ENCODE results near the gene NEK10. TPM values are rescaled to one million over a fixed set of nuclear protein-coding genes. Genes with fewer than 3 reads are reported as not detected.

NEK10 gene
- total and polyA plus RNA-seq, 2 of the 13 experiments (the other 11 are each of a cell fraction or from before 2014, with no cell fraction given): 2.8 to 14.2 TPM

DNA sequence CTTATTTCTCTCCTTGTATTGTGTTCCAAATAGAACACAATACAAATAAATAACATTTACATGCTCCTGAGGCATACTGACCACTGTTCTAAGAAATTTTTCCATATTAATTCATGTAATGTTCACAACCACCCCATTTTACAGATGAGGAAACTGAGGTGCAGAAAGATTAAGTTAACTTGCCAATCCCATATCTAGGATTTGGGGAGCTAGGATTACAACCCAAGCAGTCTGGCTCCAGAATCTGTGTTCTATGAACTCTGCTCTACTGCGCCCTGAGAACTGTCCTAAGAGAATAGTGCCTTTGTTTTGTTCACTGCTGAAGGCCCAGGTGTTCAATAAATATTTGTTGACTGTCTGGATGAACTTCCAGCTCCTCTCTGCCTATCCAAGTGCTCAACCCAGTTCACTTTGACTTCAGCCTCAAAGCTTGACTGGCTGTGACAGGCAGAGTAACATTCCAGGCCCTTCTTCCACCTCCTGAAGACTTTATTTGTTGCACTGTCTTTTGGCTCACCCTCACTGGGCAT lies 3.1 kb downstream of the NEK10 start (continued):
- TF ChIP-seq, protein P1, sequence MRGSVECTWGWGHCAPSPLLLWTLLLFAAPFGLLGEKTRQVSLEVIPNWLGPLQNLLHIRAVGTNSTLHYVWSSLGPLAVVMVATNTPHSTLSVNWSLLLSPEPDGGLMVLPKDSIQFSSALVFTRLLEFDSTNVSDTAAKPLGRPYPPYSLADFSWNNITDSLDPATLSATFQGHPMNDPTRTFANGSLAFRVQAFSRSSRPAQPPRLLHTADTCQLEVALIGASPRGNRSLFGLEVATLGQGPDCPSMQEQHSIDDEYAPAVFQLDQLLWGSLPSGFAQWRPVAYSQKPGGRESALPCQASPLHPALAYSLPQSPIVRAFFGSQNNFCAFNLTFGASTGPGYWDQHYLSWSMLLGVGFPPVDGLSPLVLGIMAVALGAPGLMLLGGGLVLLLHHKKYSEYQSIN (CRISPR knock-in tag; IDR thresholded peaks at IDR 0.05; ENCODE audit: borderline replicate concordance): no peak
- TF ChIP-seq, protein P2, sequence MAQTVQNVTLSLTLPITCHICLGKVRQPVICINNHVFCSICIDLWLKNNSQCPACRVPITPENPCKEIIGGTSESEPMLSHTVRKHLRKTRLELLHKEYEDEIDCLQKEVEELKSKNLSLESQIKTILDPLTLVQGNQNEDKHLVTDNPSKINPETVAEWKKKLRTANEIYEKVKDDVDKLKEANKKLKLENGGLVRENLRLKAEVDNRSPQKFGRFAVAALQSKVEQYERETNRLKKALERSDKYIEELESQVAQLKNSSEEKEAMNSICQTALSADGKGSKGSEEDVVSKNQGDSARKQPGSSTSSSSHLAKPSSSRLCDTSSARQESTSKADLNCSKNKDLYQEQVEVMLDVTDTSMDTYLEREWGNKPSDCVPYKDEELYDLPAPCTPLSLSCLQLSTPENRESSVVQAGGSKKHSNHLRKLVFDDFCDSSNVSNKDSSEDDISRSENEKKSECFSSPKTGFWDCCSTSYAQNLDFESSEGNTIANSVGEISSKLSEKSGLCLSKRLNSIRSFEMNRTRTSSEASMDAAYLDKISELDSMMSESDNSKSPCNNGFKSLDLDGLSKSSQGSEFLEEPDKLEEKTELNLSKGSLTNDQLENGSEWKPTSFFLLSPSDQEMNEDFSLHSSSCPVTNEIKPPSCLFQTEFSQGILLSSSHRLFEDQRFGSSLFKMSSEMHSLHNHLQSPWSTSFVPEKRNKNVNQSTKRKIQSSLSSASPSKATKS (CRISPR knock-in tag; IDR thresholded peaks at IDR 0.05): no peak
- TF ChIP-seq, protein P3, sequence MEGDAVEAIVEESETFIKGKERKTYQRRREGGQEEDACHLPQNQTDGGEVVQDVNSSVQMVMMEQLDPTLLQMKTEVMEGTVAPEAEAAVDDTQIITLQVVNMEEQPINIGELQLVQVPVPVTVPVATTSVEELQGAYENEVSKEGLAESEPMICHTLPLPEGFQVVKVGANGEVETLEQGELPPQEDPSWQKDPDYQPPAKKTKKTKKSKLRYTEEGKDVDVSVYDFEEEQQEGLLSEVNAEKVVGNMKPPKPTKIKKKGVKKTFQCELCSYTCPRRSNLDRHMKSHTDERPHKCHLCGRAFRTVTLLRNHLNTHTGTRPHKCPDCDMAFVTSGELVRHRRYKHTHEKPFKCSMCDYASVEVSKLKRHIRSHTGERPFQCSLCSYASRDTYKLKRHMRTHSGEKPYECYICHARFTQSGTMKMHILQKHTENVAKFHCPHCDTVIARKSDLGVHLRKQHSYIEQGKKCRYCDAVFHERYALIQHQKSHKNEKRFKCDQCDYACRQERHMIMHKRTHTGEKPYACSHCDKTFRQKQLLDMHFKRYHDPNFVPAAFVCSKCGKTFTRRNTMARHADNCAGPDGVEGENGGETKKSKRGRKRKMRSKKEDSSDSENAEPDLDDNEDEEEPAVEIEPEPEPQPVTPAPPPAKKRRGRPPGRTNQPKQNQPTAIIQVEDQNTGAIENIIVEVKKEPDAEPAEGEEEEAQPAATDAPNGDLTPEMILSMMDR (CRISPR knock-in tag; IDR thresholded peaks at IDR 0.05): no peak
- TF ChIP-seq NFYB (CRISPR knock-in tag; IDR thresholded peaks at IDR 0.05) (no peak), TBL1XR1 (IDR thresholded peaks at IDR 0.05; ENCODE audit: borderline replicate concordance, low read length, partially characterized antibody) (peak; percentile 19), ZNF367 (CRISPR knock-in tag; IDR thresholded peaks at IDR 0.05; ENCODE audit: borderline replicate concordance) (no peak), NFE2L2 (IDR thresholded peaks at IDR 0.05; ENCODE audit: low read length) (no peak), EHMT2 (IDR thresholded peaks at IDR 0.05; ENCODE audit: borderline replicate concordance, low read depth, low read length) (peak; percentile 70; the same call in 1 of the 2 replicates), FOXO1 (CRISPR knock-in tag; IDR thresholded peaks at IDR 0.05) (peak; percentile 77), ZSCAN9 (CRISPR knock-in tag; IDR thresholded peaks at IDR 0.05; ENCODE audit: borderline replicate concordance) (no peak), ZNF773 (CRISPR knock-in tag; IDR thresholded peaks at IDR 0.05; ENCODE audit: borderline replicate concordance) (no peak), FOXC1 (CRISPR knock-in tag; IDR thresholded peaks at IDR 0.05; ENCODE audit: borderline replicate concordance) (no peak), SSRP1 (CRISPR knock-in tag; IDR thresholded peaks at IDR 0.05) (peak; percentile 90), ZNF235 (CRISPR knock-in tag; IDR thresholded peaks at IDR 0.05; ENCODE audit: borderline replicate concordance) (no peak)
- TF ChIP-seq, protein P4, sequence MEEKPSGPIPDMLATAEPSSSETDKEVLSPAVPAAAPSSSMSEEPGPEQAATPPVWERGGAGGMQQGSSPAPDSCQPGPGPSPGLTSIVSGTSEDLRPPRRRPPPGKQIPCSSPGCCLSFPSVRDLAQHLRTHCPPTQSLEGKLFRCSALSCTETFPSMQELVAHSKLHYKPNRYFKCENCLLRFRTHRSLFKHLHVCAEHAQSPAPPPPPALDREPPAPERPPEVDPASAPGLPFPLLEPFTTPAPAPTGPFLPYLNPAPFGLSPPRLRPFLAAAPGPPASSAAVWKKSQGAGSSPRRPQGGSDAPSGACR (CRISPR knock-in tag; IDR thresholded peaks at IDR 0.05): peak; percentile 68; the same call in 1 of the 2 replicates
- TF ChIP-seq, protein P5, sequence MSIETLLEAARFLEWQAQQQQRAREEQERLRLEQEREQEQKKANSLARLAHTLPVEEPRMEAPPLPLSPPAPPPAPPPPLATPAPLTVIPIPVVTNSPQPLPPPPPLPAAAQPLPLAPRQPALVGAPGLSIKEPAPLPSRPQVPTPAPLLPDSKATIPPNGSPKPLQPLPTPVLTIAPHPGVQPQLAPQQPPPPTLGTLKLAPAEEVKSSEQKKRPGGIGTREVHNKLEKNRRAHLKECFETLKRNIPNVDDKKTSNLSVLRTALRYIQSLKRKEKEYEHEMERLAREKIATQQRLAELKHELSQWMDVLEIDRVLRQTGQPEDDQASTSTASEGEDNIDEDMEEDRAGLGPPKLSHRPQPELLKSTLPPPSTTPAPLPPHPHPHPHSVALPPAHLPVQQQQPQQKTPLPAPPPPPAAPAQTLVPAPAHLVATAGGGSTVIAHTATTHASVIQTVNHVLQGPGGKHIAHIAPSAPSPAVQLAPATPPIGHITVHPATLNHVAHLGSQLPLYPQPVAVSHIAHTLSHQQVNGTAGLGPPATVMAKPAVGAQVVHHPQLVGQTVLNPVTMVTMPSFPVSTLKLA (IDR thresholded peaks at IDR 0.05): no peak
- TF ChIP-seq, protein P6, sequence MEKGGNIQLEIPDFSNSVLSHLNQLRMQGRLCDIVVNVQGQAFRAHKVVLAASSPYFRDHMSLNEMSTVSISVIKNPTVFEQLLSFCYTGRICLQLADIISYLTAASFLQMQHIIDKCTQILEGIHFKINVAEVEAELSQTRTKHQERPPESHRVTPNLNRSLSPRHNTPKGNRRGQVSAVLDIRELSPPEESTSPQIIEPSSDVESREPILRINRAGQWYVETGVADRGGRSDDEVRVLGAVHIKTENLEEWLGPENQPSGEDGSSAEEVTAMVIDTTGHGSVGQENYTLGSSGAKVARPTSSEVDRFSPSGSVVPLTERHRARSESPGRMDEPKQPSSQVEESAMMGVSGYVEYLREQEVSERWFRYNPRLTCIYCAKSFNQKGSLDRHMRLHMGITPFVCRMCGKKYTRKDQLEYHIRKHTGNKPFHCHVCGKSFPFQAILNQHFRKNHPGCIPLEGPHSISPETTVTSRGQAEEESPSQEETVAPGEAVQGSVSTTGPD (CRISPR knock-in tag; IDR thresholded peaks at IDR 0.05): no peak
- TF ChIP-seq, protein P7, sequence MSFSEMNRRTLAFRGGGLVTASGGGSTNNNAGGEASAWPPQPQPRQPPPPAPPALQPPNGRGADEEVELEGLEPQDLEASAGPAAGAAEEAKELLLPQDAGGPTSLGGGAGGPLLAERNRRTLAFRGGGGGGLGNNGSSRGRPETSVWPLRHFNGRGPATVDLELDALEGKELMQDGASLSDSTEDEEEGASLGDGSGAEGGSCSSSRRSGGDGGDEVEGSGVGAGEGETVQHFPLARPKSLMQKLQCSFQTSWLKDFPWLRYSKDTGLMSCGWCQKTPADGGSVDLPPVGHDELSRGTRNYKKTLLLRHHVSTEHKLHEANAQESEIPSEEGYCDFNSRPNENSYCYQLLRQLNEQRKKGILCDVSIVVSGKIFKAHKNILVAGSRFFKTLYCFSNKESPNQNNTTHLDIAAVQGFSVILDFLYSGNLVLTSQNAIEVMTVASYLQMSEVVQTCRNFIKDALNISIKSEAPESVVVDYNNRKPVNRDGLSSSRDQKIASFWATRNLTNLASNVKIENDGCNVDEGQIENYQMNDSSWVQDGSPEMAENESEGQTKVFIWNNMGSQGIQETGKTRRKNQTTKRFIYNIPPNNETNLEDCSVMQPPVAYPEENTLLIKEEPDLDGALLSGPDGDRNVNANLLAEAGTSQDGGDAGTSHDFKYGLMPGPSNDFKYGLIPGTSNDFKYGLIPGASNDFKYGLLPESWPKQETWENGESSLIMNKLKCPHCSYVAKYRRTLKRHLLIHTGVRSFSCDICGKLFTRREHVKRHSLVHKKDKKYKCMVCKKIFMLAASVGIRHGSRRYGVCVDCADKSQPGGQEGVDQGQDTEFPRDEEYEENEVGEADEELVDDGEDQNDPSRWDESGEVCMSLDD (CRISPR knock-in tag; IDR thresholded peaks at IDR 0.05; ENCODE audit: borderline replicate concordance): peak; percentile 94

Data from HepG2 (cell line).